GM12891 (cell line): Measurements from ENCODE around the gene FTHL17.

Experiments used
- POLR2A ChIP-seq: IDR thresholded peaks from 2 replicates; pipeline ENCODE4 v1.6.1; 2011; ENCODE audit warnings: low read depth, low read length, control low read depth
- POLR2AphosphoS5 ChIP-seq: IDR thresholded peaks from 2 replicates; pipeline ENCODE4 v1.6.1; 2011; ENCODE audit warnings: low read depth, low read length, control low read depth

DNA sequence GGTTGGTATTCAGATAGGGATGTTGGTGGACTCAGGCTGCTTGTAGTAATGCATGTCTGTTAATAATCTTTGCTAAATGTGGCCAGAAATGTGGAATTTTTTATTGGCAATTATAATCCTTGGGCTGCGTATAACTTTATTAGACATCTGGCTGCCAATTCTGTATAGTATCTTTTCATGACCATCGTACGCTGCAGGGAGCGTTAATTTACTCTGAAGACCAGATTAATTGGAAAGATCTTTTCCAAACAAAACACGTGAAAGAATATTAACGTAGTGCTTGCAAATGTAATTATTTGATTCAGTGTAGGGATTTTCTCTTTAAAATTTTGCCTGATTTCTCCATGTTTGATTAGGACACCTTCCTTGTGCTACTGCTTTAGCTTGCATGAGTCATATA is 38.8 kb upstream of the FTHL17 start:
- no peak for TF ChIP-seq POLR2A
- no peak for TF ChIP-seq POLR2AphosphoS5
